Activated CD8-positive, alpha-beta memory T cell treated with anti-CD3 and anti-CD28 coated beads, Interleukin-2, amount 10 ng/mL, durations not matched to agents 7 days and 5 days (primary cell): ENCODE results near the gene TMEM86A. TPM values are rescaled to one million over a fixed set of nuclear protein-coding genes. Genes with fewer than 3 reads are reported as not detected.

ENCODE experiments used
- ATAC-seq: fragments of 150-1000 bp; cut with Tn5 transposase; one replicate; pipeline ENCODE4 v1.10.0; 2021; ENCODE audit warnings: moderate library complexity
- CTCF ChIA-PET: fragments of 350-600 bp; sonication (Branson Sonifier 250); formaldehyde crosslinking; loops from one replicate; lab custom pipeline; 2021; ENCODE audit warnings: antibody characterized with exemption; lab: Charles Lee
- DNase-seq: peaks from one replicate; pipeline ENCODE4 v3.0.0-alpha.2; 2020
- H3K27ac Mint-ChIP-seq: one replicate; pipeline ENCODE4 v1.8.0; 2021; ENCODE audit warnings: mild to moderate bottlenecking, mixed read lengths
- H3K27me3 Mint-ChIP-seq: one replicate; pipeline ENCODE4 v1.8.0; 2021; ENCODE audit warnings: mixed read lengths
- H3K36me3 Mint-ChIP-seq: one replicate; pipeline ENCODE4 v1.8.0; 2021; ENCODE audit warnings: mild to moderate bottlenecking, mixed read lengths
- H3K4me1 Mint-ChIP-seq: one replicate; pipeline ENCODE4 v1.8.0; 2021; ENCODE audit warnings: mixed read lengths
- H3K4me3 Mint-ChIP-seq: one replicate; pipeline ENCODE4 v1.8.0; 2021; ENCODE audit warnings: mild to moderate bottlenecking, moderate library complexity, mixed read lengths
- H3K9me3 Mint-ChIP-seq: one replicate; pipeline ENCODE4 v1.8.0; 2022; ENCODE audit warnings: low read depth, mixed read lengths
- total RNA-seq, 2 experiments: library from RNA; stranded (reverse); gene quantifications; one replicate each; pipeline ENCODE4 v1.2.3, GENCODE V29; 2021

TMEM86A gene
- total RNA-seq, 2 experiments from 2014 or later: 0.93 to 0.98 TPM

DNA sequence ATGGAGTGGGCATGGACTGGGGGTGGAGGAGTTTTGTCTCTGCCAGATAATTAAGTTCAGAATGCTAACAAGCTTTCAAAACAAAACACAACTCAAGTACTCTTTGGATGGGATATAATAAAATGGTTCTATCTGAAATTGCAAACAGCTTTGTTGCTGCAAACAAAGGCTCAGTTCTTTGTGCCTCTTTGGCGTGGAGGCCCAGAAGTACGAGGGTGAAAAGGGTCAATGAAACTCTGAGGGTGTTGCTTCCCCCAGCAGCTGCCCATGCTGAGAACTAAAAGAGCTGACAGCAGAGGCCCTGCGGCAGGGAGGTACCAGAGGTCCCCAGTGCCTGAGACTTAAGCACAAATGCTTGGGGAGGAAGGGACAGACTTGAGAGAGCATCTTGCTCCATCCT, 53.9 kb downstream of the TMEM86A start:
- no peak overlapping the region for H3K4me3 Mint-ChIP-seq
- no peak overlapping the region for H3K27ac Mint-ChIP-seq
- H3K27me3 Mint-ChIP-seq: peaks cover 17% of the 10 kb centered on the region
- no peaks in the 10 kb centered on the region for H3K9me3 Mint-ChIP-seq
- no peaks in the 10 kb centered on the region for H3K4me1 Mint-ChIP-seq
- ATAC-seq: no peak
- CTCF ChIA-PET: interaction anchor here (0.8 kb wide), 1 partner anchor 12 kb away, joined by 3 read pairs; no protein-coding TSS in a partner anchor
- no peaks in the 10 kb centered on the region for H3K36me3 Mint-ChIP-seq
- DNase-seq: no peak

DNA sequence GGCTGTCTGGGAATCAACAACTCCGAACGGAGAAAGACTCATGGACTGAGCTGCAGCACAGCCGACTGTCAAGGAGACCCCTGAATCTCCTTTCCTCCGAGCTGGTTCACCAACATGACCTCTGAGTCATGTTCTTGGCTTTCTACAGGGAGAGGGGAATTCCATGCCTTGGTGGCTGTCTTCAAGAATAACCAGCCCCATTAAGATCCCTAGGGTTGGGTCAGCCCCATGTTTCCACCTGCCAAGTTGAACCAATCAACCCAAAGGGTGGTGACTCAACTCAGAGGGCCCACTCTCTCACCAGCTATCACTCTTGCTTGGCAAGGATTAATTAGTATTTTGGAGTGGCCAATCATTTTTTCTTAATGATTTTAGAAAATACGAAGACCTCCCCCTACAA, 55.7 kb downstream of the TMEM86A start:
- ATAC-seq: no peak
- Mint-ChIP-seq H3K27me3 (peaks cover 23% of the 10 kb centered on the region), H3K36me3 (no peaks in the 10 kb centered on the region), H3K9me3 (no peaks in the 10 kb centered on the region), H3K4me1 (no peaks in the 10 kb centered on the region), H3K4me3 (no peak overlapping the region), H3K27ac (no peak overlapping the region)
- CTCF ChIA-PET: no interaction called here
- DNase-seq: no peak

Other genes with a start within 250 kb of the TMEM86A start
- gene LDHAL6A, start 242.9 kb upstream of the TMEM86A start, total RNA-seq: not detected
- 10 to 100 TPM; 30.5 to 42.2 TPM for gene TSG101, start 171.8 kb upstream of the TMEM86A start, total RNA-seq
- gene UEVLD, start 110.0 kb upstream of the TMEM86A start, total RNA-seq: 10 to 100 TPM; 17.2 to 23.3 TPM
- 1 to 10 TPM in 1 of 2 experiments, under 1 TPM in 1; 0.85 to 1.8 TPM for gene MISFA, start 99.0 kb upstream of the TMEM86A start, total RNA-seq
- gene SPTY2D1, start 64.4 kb upstream of the TMEM86A start, total RNA-seq: 10 to 100 TPM; 23.8 to 34.7 TPM
- gene IGSF22, start 27.4 kb downstream of the TMEM86A start, total RNA-seq: under 1 TPM; 0.35 to 0.64 TPM
- not detected for gene PTPN5, start 93.0 kb downstream of the TMEM86A start, total RNA-seq
- not detected for gene MRGPRX1, start 240.6 kb downstream of the TMEM86A start, total RNA-seq